ENCODE measurements around the gene MDH1B.

DNA sequence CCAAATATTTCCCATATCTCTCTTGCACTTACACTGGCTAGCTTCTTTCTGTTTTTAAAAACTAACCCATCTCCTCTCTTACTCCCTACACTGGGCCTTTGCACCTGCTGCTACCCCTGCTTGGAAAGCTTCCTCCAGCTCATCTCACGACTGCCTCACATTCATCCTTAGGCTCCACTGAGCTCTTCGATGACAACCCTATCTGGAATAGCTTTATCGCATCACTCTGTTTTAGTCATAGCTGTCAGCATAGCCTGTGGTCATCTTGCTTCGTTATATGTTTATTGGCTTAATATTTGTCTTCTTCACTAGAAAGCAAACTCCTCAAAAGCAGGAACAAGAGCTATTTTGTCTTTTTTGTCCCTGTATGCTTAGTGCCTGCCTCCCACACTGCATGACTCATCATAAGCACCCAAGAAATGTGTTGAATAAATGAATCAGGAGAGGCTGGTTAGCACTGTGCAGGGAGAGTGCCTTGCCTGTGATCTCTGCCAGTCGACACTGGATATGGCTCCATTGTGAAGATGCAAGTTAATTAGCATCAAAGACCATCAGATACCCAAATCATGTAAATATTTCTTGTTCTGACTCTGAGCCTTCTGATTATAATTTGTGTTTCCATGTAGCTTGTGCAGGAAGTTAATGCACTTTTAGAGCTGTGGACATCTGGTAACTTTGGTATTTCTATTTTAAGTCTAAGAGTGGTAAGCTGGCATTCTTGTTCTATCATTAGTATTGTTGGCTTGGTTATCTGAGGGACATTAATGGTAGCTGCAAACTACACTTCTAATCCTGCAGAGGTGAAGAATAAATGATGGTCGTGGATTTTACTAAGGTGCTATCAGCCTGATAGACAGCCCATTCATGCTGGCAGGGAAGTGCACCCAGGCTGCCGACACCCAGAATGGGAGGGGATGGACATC lies 36.6 kb downstream of the MDH1B start:
- TF ChIP-seq TAF1 (IDR thresholded peaks at IDR 0.05; ENCODE audit: borderline replicate concordance, insufficient read depth, low read length): no peak
- no peak for TF ChIP-seq POLR2AphosphoS5 (IDR thresholded peaks at IDR 0.05; ENCODE audit: low read depth, low read length)
- no peak for TF ChIP-seq SIN3A (IDR thresholded peaks at IDR 0.05; ENCODE audit: borderline replicate concordance, insufficient read depth, low read length)
